Vagina (tissue), 2 donors: ENCODE data around the gene CNPY3.
"Not testable (repeated sequence)": the region's sequence is repeated elsewhere in the genome, so short reads cannot be mapped to it uniquely, and the experiment has no call there.

Experiments
- CTCF ChIP-seq, 3 experiments: fragments of 450-650 bp in 2 of 3; fragments of 200-600 bp in 1 of 3; sonication (generic) in 1 of 3; IDR thresholded peaks; one replicate each; pipeline ENCODE4 v1.5.1; 2017 to 2019; ENCODE audit warnings: antibody characterized with exemption in 3 of 3, mild to moderate bottlenecking in 2 of 3, moderate library complexity in 2 of 3
- POLR2A ChIP-seq, 2 donors: fragments of 450-650 bp; IDR thresholded peaks; one replicate each; pipeline ENCODE4 v1.6.1; 2017; ENCODE audit warnings: antibody characterized with exemption in 2 of 2, mild to moderate bottlenecking in 2 of 2, moderate library complexity in 2 of 2
- POLR2AphosphoS5 ChIP-seq, 2 donors: sonication (generic); formaldehyde crosslinking; IDR thresholded peaks; one replicate each; pipeline ENCODE4 v1.9.0; 2017; ENCODE audit warnings: antibody characterized with exemption in 2 of 2, mild to moderate bottlenecking in 2 of 2, low read depth in 1 of 2; ENCODE audit not compliant: insufficient read depth in 1 of 2

GRCh38 chr6:42888201-42888600 is 41.1 kb upstream of the CNPY3 start:
- TF ChIP-seq CTCF (IDR thresholded peaks at IDR 0.05); POLR2A (IDR thresholded peaks at IDR 0.05); POLR2AphosphoS5 (IDR thresholded peaks at IDR 0.05; ENCODE audit: insufficient read depth in 1 of 2, low read depth in 1 of 2): not testable (repeated sequence)
